ENCODE results near the gene TMX4. TPM values are rescaled to one million over a fixed set of nuclear protein-coding genes. Genes with fewer than 3 reads are reported as not detected.

The TMX4 gene
- total and polyA plus RNA-seq, 2 donors (not counting 3 experiments of a cell fraction or from before 2014, with no cell fraction given) = 6.5 to 30.3 TPM

DNA sequence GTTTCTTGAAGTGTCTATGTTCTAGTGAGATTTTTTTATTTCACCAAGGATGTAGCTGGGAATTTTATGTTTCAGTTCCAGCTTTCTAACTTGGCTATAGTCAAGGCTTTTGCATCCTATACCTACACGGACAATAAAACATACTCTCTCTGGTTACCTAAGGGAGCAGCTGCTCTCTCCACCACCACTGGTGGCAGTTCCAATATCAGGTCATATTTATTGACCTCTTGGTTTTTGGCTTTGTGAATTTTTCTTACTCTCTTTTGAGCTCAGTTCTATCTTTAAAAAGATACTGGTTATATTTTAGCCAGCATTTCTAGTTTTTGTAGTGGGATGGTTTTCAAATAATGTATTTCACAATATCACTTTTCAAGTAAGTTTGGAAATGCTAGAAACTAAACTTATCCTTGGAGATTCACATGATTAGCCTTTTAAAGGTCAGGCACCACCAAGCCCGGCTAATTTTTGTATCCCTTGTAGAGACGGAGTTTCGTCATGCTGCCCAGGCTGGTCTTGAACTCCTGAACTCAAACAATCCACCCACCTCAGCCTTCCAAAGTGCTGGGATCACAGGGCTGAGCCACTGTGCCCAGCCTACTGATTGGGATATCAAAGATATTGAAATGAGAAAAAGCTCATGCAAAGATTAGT, 44.7 kb downstream of the TMX4 start:
- Histone ChIP-seq H3K36me3 (ENCODE audit: control insufficient read depth in 2 of 2, extremely low read depth in 1 of 2, insufficient read depth in 2 of 2, low read length in 2 of 2) (no peaks in the 10 kb centered on the region), H4K20me1 (replicated peaks; ENCODE audit: control insufficient read depth, extremely low read depth, insufficient read depth, low read length) (no peaks in the 10 kb centered on the region), H3K9ac (replicated peaks; ENCODE audit: extremely low read depth, insufficient read depth, low read length) (no peak overlapping the region), H3K9me1 (replicated peaks; ENCODE audit: control insufficient read depth, extremely low read depth, insufficient read depth, low read length) (no peaks in the 10 kb centered on the region), H3K9me3 (replicated peaks; ENCODE audit: control insufficient read depth, insufficient read depth, low read length) (no peaks in the 10 kb centered on the region), H2AFZ (ENCODE audit: low read depth, low read length) (no peak overlapping the region), H3K27ac (ENCODE audit: insufficient read depth, low read depth, low read length) (no peak overlapping the region), H3K4me3 (replicated peaks in 1 of 3; ENCODE audit: insufficient read depth in 1 of 3, low read depth in 1 of 3, low read length in 3 of 3) (no peak overlapping the region), H3K79me2 (ENCODE audit: control insufficient read depth, insufficient read depth, low read length) (no peaks in the 10 kb centered on the region), H3K27me3 (ENCODE audit: control insufficient read depth in 2 of 2, insufficient read depth in 2 of 2, low read length in 2 of 2) (peaks cover 0 to 4% of the 10 kb centered on the region in 2 experiments), H3K4me2 (ENCODE audit: insufficient read depth, low read length) (no peak overlapping the region), H3K4me1 (ENCODE audit: control insufficient read depth, extremely low read depth, insufficient read depth, low read length) (no peaks in the 10 kb centered on the region)
- no TSS peak for BruUV-seq (replicated peaks)
- ChIA-PET POLR2A (no interaction called here), CTCF (interaction anchor here (0.8 to 3.1 kb wide), 4 partner anchors 9 to 748 kb away, joined by 3 to 11 read pairs (median 4); no protein-coding TSS in a partner anchor)
- DNase-seq (ENCODE audit: low read depth, low spot score) (no peak), FAIRE-seq (no peak)
- intact Hi-C loops (cut with micrococcal nuclease) = no loop called here
- TF ChIP-seq JUN (IDR thresholded peaks at IDR 0.05; ENCODE audit: borderline replicate concordance, insufficient read depth, insufficient read length, low read depth) = no peak
- TF ChIP-seq, protein P1, sequence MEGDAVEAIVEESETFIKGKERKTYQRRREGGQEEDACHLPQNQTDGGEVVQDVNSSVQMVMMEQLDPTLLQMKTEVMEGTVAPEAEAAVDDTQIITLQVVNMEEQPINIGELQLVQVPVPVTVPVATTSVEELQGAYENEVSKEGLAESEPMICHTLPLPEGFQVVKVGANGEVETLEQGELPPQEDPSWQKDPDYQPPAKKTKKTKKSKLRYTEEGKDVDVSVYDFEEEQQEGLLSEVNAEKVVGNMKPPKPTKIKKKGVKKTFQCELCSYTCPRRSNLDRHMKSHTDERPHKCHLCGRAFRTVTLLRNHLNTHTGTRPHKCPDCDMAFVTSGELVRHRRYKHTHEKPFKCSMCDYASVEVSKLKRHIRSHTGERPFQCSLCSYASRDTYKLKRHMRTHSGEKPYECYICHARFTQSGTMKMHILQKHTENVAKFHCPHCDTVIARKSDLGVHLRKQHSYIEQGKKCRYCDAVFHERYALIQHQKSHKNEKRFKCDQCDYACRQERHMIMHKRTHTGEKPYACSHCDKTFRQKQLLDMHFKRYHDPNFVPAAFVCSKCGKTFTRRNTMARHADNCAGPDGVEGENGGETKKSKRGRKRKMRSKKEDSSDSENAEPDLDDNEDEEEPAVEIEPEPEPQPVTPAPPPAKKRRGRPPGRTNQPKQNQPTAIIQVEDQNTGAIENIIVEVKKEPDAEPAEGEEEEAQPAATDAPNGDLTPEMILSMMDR (IDR thresholded peaks at IDR 0.05; ENCODE audit: extremely low read depth in 1 of 2, insufficient read depth in 1 of 2, low read depth in 1 of 2, low read length in 2 of 2) = no peak
- no peak for TF ChIP-seq MYC (IDR thresholded peaks at IDR 0.05; ENCODE audit: low read depth, low read length)
- no peak for TF ChIP-seq GATA2 (IDR thresholded peaks at IDR 0.05; ENCODE audit: insufficient read depth, insufficient read length, low read depth, low read length)
- no peak for TF ChIP-seq POLR2AphosphoS5 (IDR thresholded peaks at IDR 0.05; ENCODE audit: insufficient read depth, low read depth, low read length)
- TF ChIP-seq, protein P2, sequence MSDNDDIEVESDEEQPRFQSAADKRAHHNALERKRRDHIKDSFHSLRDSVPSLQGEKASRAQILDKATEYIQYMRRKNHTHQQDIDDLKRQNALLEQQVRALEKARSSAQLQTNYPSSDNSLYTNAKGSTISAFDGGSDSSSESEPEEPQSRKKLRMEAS (IDR thresholded peaks at IDR 0.05; ENCODE audit: insufficient read depth, insufficient read length) = no peak
- no peak for TF ChIP-seq FOS (IDR thresholded peaks at IDR 0.05; ENCODE audit: borderline replicate concordance, insufficient read depth, low read length)
- TF ChIP-seq POLR2A (IDR thresholded peaks at IDR 0.05; ENCODE audit: low read depth, low read length) = no peak
- no peak for TF ChIP-seq EZH2 (IDR thresholded peaks at IDR 0.05; ENCODE audit: borderline replicate concordance, low read depth, low read length, severe bottlenecking)
- dilution Hi-C loops (cut with MboI; ENCODE audit: extremely low pct_ligation_motif_present, low sequenced_read_pairs) = no loop called here

Measured in endothelial cell of umbilical vein (primary cell).